GM12878 (cell line): ENCODE data around the gene SNF8. TPM values are rescaled to one million over a fixed set of nuclear protein-coding genes. Genes with fewer than 3 reads are reported as not detected.

Experiments used
- ATAC-seq: fragments of 200-7000 bp; cut with Tn5 transposase; 3 replicates; pipeline ENCODE4 v1.9.1; 2020; ENCODE audit warnings: mild to moderate bottlenecking, moderate library complexity
- Bru-seq: library from RNA; stranded (reverse); fragments of 400-500 nt; gene quantifications from one replicate; lab custom pipeline; 2021; lab: Mats Ljungman, UMichigan
- BruChase-seq, 2 experiments: library from RNA; stranded (reverse); fragments of 400-500 nt; gene quantifications; one replicate each; lab custom pipeline; 2021; lab: Mats Ljungman, UMichigan
- BruUV-seq: library from RNA; stranded (reverse); fragments of 400-500 nt; replicated peaks from 2 replicates; lab custom pipeline; 2021; lab: Mats Ljungman, UMichigan
- CTCF ChIA-PET: fragments of 300-600 bp; sonication (Branson Sonifier 250); formaldehyde crosslinking; extraction: SDS; loops from one replicate; lab custom pipeline; 2021; ENCODE audit warnings: inconsistent platforms; lab: Yijun Ruan, JAX
- POLR2A ChIA-PET: fragments of 350-600 bp; formaldehyde crosslinking; extraction: SDS; loops from one replicate; lab custom pipeline; 2021; ENCODE audit warnings: inconsistent platforms; lab: Charles Lee
- RAD21 ChIA-PET: fragments of 300-600 bp; sonication (Branson Sonifier 250); formaldehyde crosslinking; loops from one replicate; lab custom pipeline; 2023; ENCODE audit warnings: antibody characterized with exemption; ENCODE audit not compliant: unreplicated experiment; lab: Charles Lee
- SMC1A ChIA-PET: fragments of 300-600 bp; sonication (Branson Sonifier 250); formaldehyde crosslinking; loops from one replicate; lab custom pipeline; 2023; ENCODE audit not compliant: unreplicated experiment, uncharacterized antibody; lab: Charles Lee
- DNase-seq: peaks from one replicate; pipeline ENCODE4 v3.0.0-alpha.2; 2011; ENCODE audit warnings: low read depth, low spot score
- FAIRE-seq: peaks from 3 replicates; lab custom pipeline; 2011; peaks lifted over from hg19 to GRCh38; lab: Jason Lieb, UNC
- H2AFZ ChIP-seq: 2 replicates; pipeline ENCODE4 v1.6.0; 2011; ENCODE audit warnings: low read depth, low read length, control low read depth; ENCODE audit not compliant: control insufficient read depth
- H3K27ac ChIP-seq: 2 replicates; pipeline ENCODE4 v1.5.1; 2011; ENCODE audit warnings: control low read depth; ENCODE audit not compliant: control insufficient read depth, insufficient read depth
- H3K27me3 ChIP-seq, 2 experiments: replicated peaks in 1 of 2; 2 replicates each; pipeline versions ENCODE4 v1.6.0 to v1.6.1; 2011; ENCODE audit warnings: low read length in 1 of 2; ENCODE audit not compliant: control insufficient read depth in 2 of 2, insufficient read depth in 2 of 2
- H3K36me3 ChIP-seq, 2 experiments: 2 replicates each; pipeline ENCODE4 v1.5.1; 2011; ENCODE audit warnings: low read length in 1 of 2; ENCODE audit not compliant: control insufficient read depth in 2 of 2, insufficient read depth in 2 of 2
- H3K4me1 ChIP-seq: 2 replicates; pipeline ENCODE4 v1.6.1; 2011; ENCODE audit warnings: mild to moderate bottlenecking, low read length, moderate library complexity, mixed read lengths; ENCODE audit not compliant: control insufficient read depth, insufficient read depth
- H3K4me2 ChIP-seq: 2 replicates; pipeline ENCODE4 v1.6.0; 2011; ENCODE audit warnings: control low read depth; ENCODE audit not compliant: control insufficient read depth, insufficient read depth
- H3K4me3 ChIP-seq: fragments of 200-600 bp; sonication (generic); 2 replicates; pipeline ENCODE4 v1.5.1; 2016
- H3K79me2 ChIP-seq: 2 replicates; pipeline ENCODE4 v1.6.0; 2011; ENCODE audit warnings: low read length; ENCODE audit not compliant: control insufficient read depth, insufficient read depth
- H3K9ac ChIP-seq: 2 replicates; pipeline ENCODE4 v1.8.0; 2011; ENCODE audit warnings: low read length, control low read depth, mixed read lengths; ENCODE audit not compliant: control insufficient read depth, insufficient read depth
- H3K9me3 ChIP-seq: replicated peaks from 3 replicates; pipeline ENCODE4 v1.5.1; 2011; ENCODE audit warnings: mild to moderate bottlenecking, low read length; ENCODE audit not compliant: control insufficient read depth, insufficient read depth
- H4K20me1 ChIP-seq: 2 replicates; pipeline ENCODE4 v1.6.0; 2011; ENCODE audit not compliant: control insufficient read depth, insufficient read depth
- BHLHE40 ChIP-seq, 2 experiments: fragments of 450-650 bp in 1 of 2; IDR thresholded peaks; 2 replicates each; pipeline ENCODE4 v1.6.1; 2011 to 2017; ENCODE audit warnings: low read depth in 2 of 2, borderline replicate concordance in 1 of 2, improper control_type of control experiment in 1 of 2, low read length in 1 of 2, mild to moderate bottlenecking in 1 of 2
- CREB1 ChIP-seq: IDR thresholded peaks from 2 replicates; pipeline ENCODE4 v1.6.1; 2012; ENCODE audit warnings: low read depth, mild to moderate bottlenecking, inconsistent platforms
- ELK1 ChIP-seq: IDR thresholded peaks from 2 replicates; pipeline ENCODE4 v1.6.1; 2012; ENCODE audit warnings: low read depth, low read length, improper control_type of control experiment
- FOS ChIP-seq: IDR thresholded peaks from 3 replicates; pipeline ENCODE4 v1.6.1; 2011; ENCODE audit warnings: borderline replicate concordance; ENCODE audit not compliant: insufficient read length; ENCODE audit errors: extremely low read depth
- IKZF1 ChIP-seq: fragments of 450-650 bp; conservative IDR thresholded peaks from 2 replicates; pipeline ENCODE4 v1.6.1; 2017; ENCODE audit warnings: antibody characterized with exemption, mild to moderate bottlenecking
- IKZF2 ChIP-seq, 2 experiments: fragments of 450-650 bp; IDR thresholded peaks; 2 replicates each; pipeline ENCODE4 v1.6.1; 2017; ENCODE audit warnings: mild to moderate bottlenecking in 2 of 2, moderate library complexity in 2 of 2
- IRF3 ChIP-seq: fragments of 450-650 bp; IDR thresholded peaks from 2 replicates; pipeline ENCODE4 v1.6.1; 2014; ENCODE audit warnings: mild to moderate bottlenecking
- JUND ChIP-seq: IDR thresholded peaks from 2 replicates; pipeline ENCODE4 v1.6.1; 2012; ENCODE audit warnings: low read depth, mild to moderate bottlenecking, low read length, improper control_type of control experiment, moderate library complexity
- SKIL ChIP-seq: fragments of 450-650 bp; IDR thresholded peaks from 2 replicates; pipeline ENCODE4 v1.6.1; 2017; ENCODE audit warnings: mild to moderate bottlenecking, low read depth, inconsistent platforms; ENCODE audit not compliant: poor library complexity, severe bottlenecking
- SP1 ChIP-seq: IDR thresholded peaks from one replicate; pipeline ENCODE4 v1.6.1; 2011; ENCODE audit warnings: low read depth, low read length
- TARDBP ChIP-seq: IDR thresholded peaks from 2 replicates; pipeline ENCODE4 v1.6.1; 2016; ENCODE audit warnings: borderline replicate concordance
- WGBS: methylation state at CpG from one replicate; pipeline ENCODE4 v1.1.6; 2016; ENCODE audit warnings: low lambda C conversion rate; ENCODE audit not compliant: insufficient replicate concordance, insufficient coverage; ENCODE audit errors: missing lambda C conversion rate; 5-methylcytosine and 5-hydroxymethylcytosine counted together
- in situ Hi-C: fragments of 300-500 bp; cut with MboI; formaldehyde crosslinking; loops from 9 replicates; pipeline ENCODE4 v1.14.3; 2018; ENCODE audit warnings: mixed read lengths
- intact Hi-C: fragments of 100-400 bp; cut with micrococcal nuclease; formaldehyde crosslinking; loops from one replicate; pipeline ENCODE4 v1.14.2; 2022; ENCODE audit not compliant: unreplicated experiment
- long read RNA-seq, 2 experiments: library from polyadenylated mRNA; unstranded; transcript quantifications; one replicate each; pipeline ENCODE4 v2.0.0, GENCODE V29; 2019 to 2020
- polyA minus RNA-seq, 3 experiments: library from RNA; depleted of rRNA, polyadenylated mRNA; stranded (reverse); fragments of >200 nt; gene quantifications; 2 replicates each; pipeline ENCODE4 v1.2.3, GENCODE V29; 2011
- polyA plus RNA-seq, 11 experiments: library from polyadenylated mRNA; depleted of rRNA in 4 of 11; unstranded in 6 of 11; stranded (reverse) in 5 of 11; fragments of >200 nt; fragmentation: Nextera tagmentation in 4 of 11; fragmentation: Illumina TruSeq in 1 of 11; extraction: Ambion mirVana in 4 of 11; extraction: Trizol in 1 of 11; gene quantifications; 1 replicate in 1 of 11; 2 replicates in 10 of 11; pipeline versions ENCODE4 v1.2.1 to v1.2.3, GENCODE V29; 2011 to 2016; ENCODE audit warnings: inconsistent platforms in 2 of 11, missing spikeins in 2 of 11, low read depth in 1 of 11
- total RNA-seq, 4 experiments: library from RNA; depleted of rRNA in 3 of 4; stranded (reverse); fragments of >200 nt in 3 of 4; fragmentation: Illumina TruSeq in 1 of 4; extraction: Trizol in 1 of 4; gene quantifications; 2 replicates each; pipeline versions ENCODE4 v1.2.1 to v1.2.3, GENCODE V29; 2013 to 2021

Gene SNF8
- 35.7 and 49.5 TPM in 2 replicates for total RNA-seq (2013; cell fraction: nucleolus; rRNA removed)
- total RNA-seq (2014; rRNA removed) (83.7 and 86.1 TPM in 2 replicates), total RNA-seq (2014; rRNA removed; fragmentation: Illumina TruSeq; extraction: Trizol) (80.2 and 80.8 TPM in 2 replicates), total RNA-seq (2021) (108 and 112 TPM in 2 replicates), polyA plus RNA-seq (2011; rRNA removed) (71.8 and 86.1 TPM in 2 replicates), polyA plus RNA-seq (2014; fragmentation: Illumina TruSeq; extraction: Trizol) (96.9 and 105 TPM in 2 replicates), polyA plus RNA-seq (2014; fragmentation: Nextera tagmentation; extraction: Ambion mirVana) (10 to 100 TPM in 1 of 2 experiments, 1 to 10 TPM in 1; 6.1 to 18.1 TPM), polyA plus RNA-seq (2014; rRNA removed) (116 and 123 TPM in 2 replicates), polyA plus RNA-seq (2016; fragmentation: Nextera tagmentation; extraction: Ambion mirVana) (100 to 1,000 TPM; 188 to 228 TPM), polyA minus RNA-seq (2011; rRNA and poly(A)+ RNA removed) (75.5 and 76.3 TPM in 2 replicates), Bru-seq, nascent RNA (percentile 80 among the genes with signal in this experiment), BruChase-seq, experiment 1, labeled RNA remaining after a 6-hour chase (percentile 73 among the genes with signal in this experiment), BruChase-seq, experiment 2, labeled RNA remaining after a 2-hour chase (percentile 75 among the genes with signal in this experiment)
- polyA plus RNA-seq (2011; ENCODE audit: low read depth): 41.0 TPM
- 101 and 108 TPM in 2 replicates for polyA plus RNA-seq (2011; cell fraction: cytosol; rRNA removed)
- 37.4 and 43.9 TPM in 2 replicates for polyA plus RNA-seq (2011; cell fraction: nucleus; rRNA removed)
- 65.3 and 77.0 TPM in 2 replicates for polyA plus RNA-seq (2012)
- 19.9 and 26.8 TPM in 2 replicates for polyA minus RNA-seq (2011; cell fraction: cytosol; rRNA and poly(A)+ RNA removed)
- polyA minus RNA-seq (2011; cell fraction: nucleus; rRNA and poly(A)+ RNA removed): 8.1 and 17.5 TPM in 2 replicates
- long read RNA-seq, experiment 1, transcript SNF8-202 (8 exons, 2,319 nt): major isoform, 25 of 30 reads
- long read RNA-seq, experiment 1, partial matches to known transcripts: 0 of 30 reads
- long read RNA-seq, experiment 1, other reads (novel, unspliced or antisense): 1 of 30 reads
- long read RNA-seq, experiment 2, partial matches to known transcripts: 1 of 6 reads
- long read RNA-seq, experiment 2, other reads (novel, unspliced or antisense): 4 of 6 reads

GRCh38 chr17:48944515-48945260 is at the start of gene SNF8:
Gene SNF8, minus strand, starts transcription at chr17:48944842. Its CDS starts 108 bp downstream, at chr17:48944734.
- WGBS: 4% methylated on average over 51 of the region's 55 CpGs
- in situ Hi-C loops: no loop called here
- intact Hi-C loops: loop anchor here (2.0 kb wide), 1 partner anchor 30 kb away; no protein-coding TSS in a partner anchor
- Histone ChIP-seq H2AFZ (peak within 1 kb of the TSS; percentile 97), H3K9me3 (no peaks in the 10 kb centered on the region; the same call in 2 of the 3 replicates), H4K20me1 (no peaks in the 10 kb centered on the region), H3K27ac (peak within 1 kb of the TSS; percentile 96), H3K27me3 (no peaks in the 10 kb centered on the region), H3K4me3 (peak within 1 kb of the TSS; percentile 99), H3K79me2 (peaks cover 19% of the 10 kb centered on the region), H3K4me2 (peak within 1 kb of the TSS; percentile 98), H3K36me3 (peaks cover 0 to 3% of the 10 kb centered on the region in 2 experiments; a peak in 2 of 4 replicates), H3K9ac (peak within 1 kb of the TSS; percentile 98), H3K4me1 (peaks cover 5% of the 10 kb centered on the region)
- CTCF ChIA-PET: interaction anchor here (0.9 to 1.4 kb wide), 2 partner anchors 10 to 88 kb away, joined by 4 to 7 read pairs; no protein-coding TSS in a partner anchor
- SMC1A ChIA-PET: interaction anchor here (0.6 to 1.8 kb wide), 6 partner anchors 8 to 29 kb away, joined by 3 to 8 read pairs (median 4); no protein-coding TSS in a partner anchor
- BruUV-seq: TSS peak; percentile 98
- peak; percentile 51 for DNase-seq
- FAIRE-seq: peak; percentile 78
- POLR2A ChIA-PET: interaction anchor here (0.6 to 2.1 kb wide), 9 partner anchors 8 to 54 kb away, joined by 3 to 11 read pairs (median 3); partner anchors contain the start of genes ATP5MC1 and UBE2Z
- peak; percentile 97 for ATAC-seq
- RAD21 ChIA-PET: interaction anchor here (1.1 to 1.4 kb wide), 3 partner anchors 36 to 109 kb away, joined by 3 to 6 read pairs (median 5); no protein-coding TSS in a partner anchor
- TF ChIP-seq IKZF2 (IDR thresholded peaks at IDR 0.05): no peak
- TF ChIP-seq IRF3: no peak
- TF ChIP-seq FOS: no peak
- TF ChIP-seq TARDBP: no peak; the same call in 1 of the 2 replicates
- peak; percentile 63 for TF ChIP-seq ELK1
- TF ChIP-seq IKZF1: peak; percentile 88
- TF ChIP-seq SP1: no peak
- TF ChIP-seq CREB1: peak; percentile 98
- TF ChIP-seq JUND: no peak
- peak; percentile 71 to 85; a peak in 3 of 4 replicates for TF ChIP-seq BHLHE40 (IDR thresholded peaks at IDR 0.05; ENCODE audit: borderline replicate concordance in 1 of 2, low read depth in 2 of 2, low read length in 1 of 2)
- no peak for TF ChIP-seq SKIL
